Activated CD4-positive, alpha-beta T cell treated with anti-CD3 and anti-CD28 coated beads, Interleukin-2, Interleukin-4, amounts not matched to agents 100 ng/mL and 50 ng/mL, durations not matched to agents 16 hours and 8 hours (primary cell): ENCODE results near the gene SERF2.
A peak's percentile ranks its signal among the peaks of the same experiment; 100 is the strongest.
"Not testable (repeated sequence)": the region's sequence is repeated elsewhere in the genome, so short reads cannot be mapped to it uniquely, and the experiment has no call there.

Experiments used
- DNase-seq: peaks from one replicate; pipeline ENCODE4 v3.0.0-alpha.2; 2020; ENCODE audit warnings: low spot score

Gene SERF2

DNA sequence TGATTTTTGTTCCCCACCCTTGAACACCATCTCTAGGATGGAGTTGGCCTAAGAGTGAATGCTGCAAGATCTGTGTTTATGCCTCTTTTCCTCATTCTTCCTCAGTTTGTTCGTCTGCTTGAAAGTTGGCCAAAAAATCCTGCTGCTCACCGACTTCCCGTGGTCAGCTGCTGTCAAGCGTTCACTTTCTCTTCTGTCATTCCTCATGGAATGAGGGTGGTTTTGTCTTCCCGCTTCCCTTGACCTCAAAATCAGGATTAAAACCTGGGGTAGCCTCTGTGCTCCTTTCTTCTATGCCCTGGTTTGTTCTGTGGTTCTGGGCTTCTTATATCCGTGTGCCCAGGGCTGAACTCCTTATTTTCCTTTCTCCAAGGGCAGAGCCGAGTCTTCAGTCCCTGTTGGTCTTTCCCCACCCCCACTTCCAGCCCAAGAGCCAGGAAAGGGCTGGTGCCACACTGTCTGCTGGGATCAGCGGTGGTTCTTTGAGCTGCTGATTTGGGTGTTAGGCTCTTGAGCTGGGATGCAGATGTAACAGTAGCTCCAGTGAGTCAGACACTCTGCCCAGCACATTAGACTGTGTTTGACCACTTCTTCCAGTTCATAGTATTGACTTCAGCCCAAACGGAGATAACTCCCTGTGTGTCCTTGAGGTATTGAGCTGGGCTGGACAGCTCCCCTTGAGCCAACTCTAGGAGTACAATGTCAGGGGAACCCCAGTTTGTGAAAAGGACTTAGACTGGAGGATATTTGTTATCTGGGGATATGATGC lies 2.3 kb downstream of the SERF2 start:
- DNase-seq, result no peak

DNA sequence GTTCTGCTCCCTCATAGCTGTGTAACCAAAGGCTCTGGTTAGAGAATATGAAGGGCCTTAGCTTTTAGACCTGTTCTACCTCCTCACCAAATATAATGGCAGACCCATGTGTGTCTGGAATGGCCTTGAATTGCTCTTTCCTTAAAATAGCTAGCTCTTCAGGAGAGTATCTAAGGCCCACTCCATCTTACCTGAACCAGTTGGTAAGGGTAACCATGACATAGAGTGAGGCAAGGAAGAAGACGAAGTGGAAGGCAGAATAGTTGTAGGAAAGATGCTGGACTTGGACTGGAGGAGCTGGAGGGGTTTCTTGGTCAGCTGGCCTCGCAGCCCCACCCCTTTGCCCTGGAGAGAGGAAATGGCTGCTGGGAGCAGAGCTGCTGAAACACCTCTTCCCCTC lies 3.1 kb downstream of the SERF2 start:
- no peak for DNase-seq

DNA sequence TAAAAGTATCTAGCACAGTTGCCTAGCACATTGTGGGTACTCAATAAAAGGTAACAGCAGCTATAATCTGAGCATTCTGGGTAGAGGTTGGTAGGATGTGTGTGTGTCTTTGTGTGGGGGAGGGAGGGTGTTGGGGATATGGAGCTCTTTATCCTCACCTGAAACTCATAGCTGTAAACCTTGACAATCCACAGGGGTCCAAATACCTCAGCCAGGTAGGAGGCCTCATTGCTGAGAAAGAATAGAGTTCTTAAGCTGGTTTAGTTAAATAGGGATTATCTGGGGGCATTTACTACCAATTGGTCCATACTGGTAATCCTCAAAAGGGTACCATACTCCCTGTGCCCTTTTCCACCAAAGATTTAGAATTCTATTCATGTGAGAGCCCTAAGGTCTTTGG lies 3.9 kb downstream of the SERF2 start:
- DNase-seq, result no peak

GRCh38 chr15:43796566-43796965 lies 4.4 kb downstream of the SERF2 start:
- no peak for DNase-seq

GRCh38 chr15:43799209-43799944 lies 7.3 kb downstream of the SERF2 start:
- DNase-seq, result no peak

DNA sequence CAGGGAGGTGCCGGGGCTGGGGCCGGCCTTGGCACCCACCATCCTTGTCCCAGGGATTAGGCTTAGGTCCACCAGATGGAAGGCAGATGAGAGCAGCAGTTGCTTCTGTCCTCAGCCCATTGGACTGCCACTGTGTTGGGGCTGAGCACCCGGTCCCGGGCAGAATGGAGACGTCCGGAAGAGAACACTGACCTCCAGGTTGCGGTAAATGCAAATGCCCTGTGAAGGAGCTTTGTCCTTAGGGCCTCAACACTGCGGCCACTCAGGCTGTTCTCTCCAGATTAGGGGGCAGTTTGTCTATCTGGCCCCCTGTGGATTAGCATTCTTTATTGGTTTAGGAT lies 7.8 kb downstream of the SERF2 start, which contains the start of gene SERINC4:
TSS of gene SERINC4 (minus strand) at position 276 of the 341 bp plus-strand sequence. CDS start at position 42, 234 bp downstream.
- DNase-seq, result no peak

- DNase-seq, result peak; percentile 92
These were observed 8.4 kb downstream of the SERF2 start, which contains the start of gene HYPK for GRCh38 chr15:43800286-43801141. HYPK (plus strand) TSS chr15:43800599; CDS start chr15:43800623, 24 bp downstream.

- not testable (repeated sequence) for DNase-seq
These were observed 10.6 kb downstream of the SERF2 start for GRCh38 chr15:43802676-43803075.

DNA sequence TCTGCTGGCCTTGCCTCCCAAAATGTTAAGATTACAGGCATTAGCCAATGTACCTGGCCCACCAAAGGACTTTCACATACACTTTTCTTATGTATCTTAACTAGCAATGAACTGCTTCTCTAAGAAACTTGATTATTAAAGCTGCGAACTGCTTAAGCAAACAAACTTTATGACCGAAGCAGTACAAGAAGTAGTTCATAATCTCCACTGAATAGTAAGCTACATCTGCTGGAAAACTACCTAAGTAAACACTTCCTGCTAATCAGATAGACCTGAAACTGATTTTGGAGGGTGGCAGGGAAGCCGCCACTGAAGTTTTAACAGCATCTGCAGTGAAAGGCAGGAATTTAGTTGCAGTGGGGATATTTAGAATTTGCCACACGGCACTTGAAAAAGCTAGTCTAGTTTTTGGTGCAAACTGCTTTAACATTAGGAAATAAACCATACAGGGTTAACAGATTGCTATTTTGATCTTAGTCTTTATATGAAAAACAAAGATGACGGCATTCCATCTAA lies 16.4 kb downstream of the SERF2 start:
- no peak for DNase-seq

DNA sequence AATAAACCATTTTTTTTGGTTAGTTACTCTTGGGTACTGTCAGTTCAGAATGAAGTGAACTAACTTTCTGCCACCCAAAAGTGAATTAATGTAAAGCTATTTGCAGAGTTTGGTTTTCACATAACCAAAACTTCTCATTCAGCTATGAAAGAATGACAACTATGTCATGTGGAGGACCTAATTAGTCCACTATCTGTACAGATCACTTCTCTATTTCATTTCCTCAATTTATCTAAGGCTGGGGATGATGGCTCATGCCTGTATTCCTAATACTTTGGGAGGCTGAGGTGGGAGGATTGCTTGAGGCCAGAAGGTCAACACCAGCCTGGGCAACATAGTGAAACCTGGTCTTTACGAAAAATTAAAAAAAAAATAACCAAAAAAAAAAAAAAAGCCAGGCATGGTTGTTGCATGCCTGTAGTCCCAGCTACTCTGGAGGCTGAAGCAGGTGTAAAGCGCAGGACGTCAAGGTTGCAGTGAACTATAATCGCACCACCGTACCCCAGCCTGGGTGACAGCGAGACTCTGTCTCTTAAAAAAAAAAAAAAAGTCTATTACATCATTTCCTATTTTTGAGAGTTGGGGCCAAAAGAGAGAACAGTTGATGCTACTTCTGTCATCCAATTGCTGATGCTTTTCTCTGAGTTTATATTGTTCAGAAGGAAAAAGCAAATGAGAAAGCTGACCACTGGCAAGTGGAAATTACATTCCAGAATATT lies 17.0 kb downstream of the SERF2 start:
- no peak for DNase-seq

- not testable (repeated sequence) for DNase-seq
These were observed 22.9 kb downstream of the SERF2 start for GRCh38 chr15:43815064-43815463.

DNA sequence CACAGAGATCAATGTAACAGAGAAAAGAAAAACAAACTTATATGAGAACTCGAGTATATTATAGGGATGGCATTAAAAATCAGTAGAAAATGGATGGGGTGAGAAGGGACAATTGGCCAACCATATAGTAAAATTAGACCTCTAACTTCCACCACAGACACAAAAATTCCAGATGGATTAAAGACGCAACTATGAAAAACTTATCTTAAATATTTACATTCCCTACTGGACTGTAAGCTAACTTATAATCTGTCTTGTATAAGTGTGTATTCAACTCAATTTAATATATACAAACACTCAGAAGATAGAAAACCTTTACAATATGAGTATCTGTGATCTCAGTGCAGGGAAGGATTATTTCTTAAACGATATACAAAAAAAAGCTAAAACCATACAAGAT lies 29.4 kb downstream of the SERF2 start:
- no peak for DNase-seq

DNA sequence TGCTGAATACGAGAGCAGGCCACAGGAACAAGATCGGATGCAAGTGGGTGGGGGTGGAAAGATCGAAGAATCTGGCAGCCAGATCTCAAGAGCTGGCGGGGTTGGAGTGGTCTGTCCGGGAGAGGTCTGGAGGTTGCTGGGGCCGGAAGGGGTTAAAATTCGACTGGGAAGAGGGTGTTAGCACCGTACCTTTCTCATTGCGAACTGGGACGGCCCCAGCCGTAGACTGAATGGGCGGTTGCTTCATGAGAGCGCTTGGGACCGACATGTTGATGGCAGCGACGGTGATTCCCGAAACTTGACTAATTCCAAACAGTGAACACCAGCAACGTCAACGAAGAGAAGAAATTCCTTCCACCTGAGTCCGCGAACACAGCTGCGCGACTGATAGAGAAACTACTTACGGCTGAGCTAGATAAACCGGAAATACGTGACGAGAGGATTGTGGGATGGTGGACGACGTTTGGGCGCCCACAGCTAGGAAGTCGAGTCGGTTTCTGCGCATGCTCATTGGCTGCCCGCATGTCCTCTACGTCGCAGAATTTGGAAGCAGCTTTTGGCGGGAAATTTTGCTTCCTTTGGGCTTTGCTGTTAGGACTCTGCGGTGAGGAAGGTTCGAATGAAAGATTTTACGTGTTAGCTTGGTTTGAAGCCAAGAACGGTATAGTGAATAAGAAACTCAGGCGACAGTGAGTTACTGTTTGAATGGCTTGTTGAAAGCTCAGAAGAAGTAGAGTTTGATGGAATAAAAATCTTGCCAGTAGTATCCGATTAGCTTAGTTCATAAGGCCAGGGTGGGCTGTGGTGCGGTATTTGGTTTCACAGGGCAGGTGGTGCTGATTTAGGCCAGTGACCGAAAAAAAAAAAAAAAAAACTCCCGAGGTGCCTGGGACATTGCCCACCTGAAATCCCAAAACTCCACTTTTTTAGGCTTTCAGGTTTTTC lies 32.5 kb downstream of the SERF2 start, which contains the start of gene MFAP1:
TSS of gene MFAP1 (minus strand) at position 389 of the 945 bp plus-strand sequence. CDS start at position 268, 121 bp downstream.
- DNase-seq, result peak; percentile 97

DNA sequence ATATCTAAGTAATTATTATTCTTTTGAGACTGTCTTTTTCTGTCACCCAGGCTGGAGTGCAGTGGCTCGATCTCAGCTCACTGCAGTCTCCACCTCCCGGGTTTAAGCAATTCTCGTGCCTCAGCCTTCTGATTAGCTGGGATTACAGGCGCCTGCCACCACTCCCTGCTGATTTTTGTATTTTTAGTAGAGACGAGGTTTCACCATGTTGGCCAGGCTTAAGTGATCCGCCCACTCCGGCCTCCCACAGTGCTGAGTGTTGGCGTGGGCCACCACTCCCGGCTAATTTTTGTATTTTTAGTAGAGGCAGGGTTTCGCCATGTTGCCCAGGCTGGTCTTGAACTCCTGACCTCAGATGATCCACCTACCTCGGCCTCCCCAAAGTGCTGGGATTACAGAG lies 33.2 kb downstream of the SERF2 start:
- not testable (repeated sequence) for DNase-seq

GRCh38 chr15:43826029-43826507 lies 33.9 kb downstream of the SERF2 start:
- DNase-seq, result no peak

- DNase-seq, result peak; percentile 90
These were observed 34.6 kb downstream of the SERF2 start, which contains the start of gene WDR76 for GRCh38 chr15:43826508-43827341. WDR76 (plus strand) TSS chr15:43827002; CDS start chr15:43827033, 31 bp downstream.

DNA sequence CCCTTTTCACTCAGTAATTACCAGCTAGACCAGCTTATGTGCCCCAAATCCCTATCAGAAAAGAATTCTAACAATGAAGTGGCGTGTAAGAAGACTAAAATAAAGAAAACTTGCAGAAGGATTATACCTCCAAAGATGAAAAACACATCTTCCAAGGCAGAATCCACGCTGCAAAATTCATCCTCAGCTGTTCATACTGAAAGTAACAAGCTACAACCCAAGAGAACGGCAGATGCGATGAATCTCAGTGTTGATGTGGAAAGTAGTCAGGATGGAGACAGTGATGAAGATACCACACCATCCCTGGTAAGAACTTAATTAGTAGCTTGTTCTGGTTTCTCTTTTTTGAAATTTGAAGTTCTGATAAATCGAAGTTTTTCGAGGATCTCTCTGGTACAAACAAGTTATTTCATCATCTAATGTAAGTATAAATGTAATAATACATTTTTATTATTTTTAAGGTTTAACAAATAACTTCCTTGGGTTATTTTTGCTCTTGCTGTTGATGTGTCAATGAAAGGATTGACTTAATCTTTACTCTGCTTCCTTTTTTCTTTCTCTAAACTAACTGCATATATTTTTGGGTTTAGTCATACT lies 36.0 kb downstream of the SERF2 start:
- DNase-seq, result peak; percentile 67

DNA sequence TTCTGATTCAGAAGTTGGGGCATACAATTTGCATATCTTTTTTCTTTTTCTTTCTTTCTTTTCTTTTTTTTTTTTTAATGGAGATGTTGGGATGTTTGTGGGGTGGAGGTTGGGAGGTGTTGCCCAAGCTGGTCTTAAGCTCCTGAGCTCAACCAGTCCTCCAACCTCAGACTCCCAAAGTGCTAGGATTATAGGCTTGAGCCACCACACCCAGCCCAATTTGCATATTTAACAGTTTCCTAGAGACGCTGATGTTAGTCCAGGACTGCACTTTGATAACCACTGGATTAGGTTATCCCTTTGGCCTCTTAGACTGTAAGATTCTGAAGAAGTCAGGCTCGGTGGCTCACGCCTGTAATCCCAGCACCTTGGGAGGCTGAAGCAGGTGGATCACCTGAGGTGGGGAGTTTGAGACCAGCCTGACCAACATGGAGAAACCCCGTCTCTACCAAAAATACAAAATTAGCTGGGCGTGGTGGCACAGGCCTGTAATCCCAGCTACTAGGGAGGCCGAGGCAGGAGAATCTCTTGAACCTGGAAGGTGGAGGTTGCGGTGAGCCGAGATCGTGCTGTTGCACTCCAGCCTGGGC lies 37.9 kb downstream of the SERF2 start:
- not testable (repeated sequence) for DNase-seq
